ENCODE data around the gene ZC3H18.

GRCh38 chr16:88539261-88539651 lies 30.9 kb upstream of the ZC3H18 start:
- TF ChIP-seq, protein P1, sequence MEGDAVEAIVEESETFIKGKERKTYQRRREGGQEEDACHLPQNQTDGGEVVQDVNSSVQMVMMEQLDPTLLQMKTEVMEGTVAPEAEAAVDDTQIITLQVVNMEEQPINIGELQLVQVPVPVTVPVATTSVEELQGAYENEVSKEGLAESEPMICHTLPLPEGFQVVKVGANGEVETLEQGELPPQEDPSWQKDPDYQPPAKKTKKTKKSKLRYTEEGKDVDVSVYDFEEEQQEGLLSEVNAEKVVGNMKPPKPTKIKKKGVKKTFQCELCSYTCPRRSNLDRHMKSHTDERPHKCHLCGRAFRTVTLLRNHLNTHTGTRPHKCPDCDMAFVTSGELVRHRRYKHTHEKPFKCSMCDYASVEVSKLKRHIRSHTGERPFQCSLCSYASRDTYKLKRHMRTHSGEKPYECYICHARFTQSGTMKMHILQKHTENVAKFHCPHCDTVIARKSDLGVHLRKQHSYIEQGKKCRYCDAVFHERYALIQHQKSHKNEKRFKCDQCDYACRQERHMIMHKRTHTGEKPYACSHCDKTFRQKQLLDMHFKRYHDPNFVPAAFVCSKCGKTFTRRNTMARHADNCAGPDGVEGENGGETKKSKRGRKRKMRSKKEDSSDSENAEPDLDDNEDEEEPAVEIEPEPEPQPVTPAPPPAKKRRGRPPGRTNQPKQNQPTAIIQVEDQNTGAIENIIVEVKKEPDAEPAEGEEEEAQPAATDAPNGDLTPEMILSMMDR (conservative IDR thresholded peaks at IDR 0.05; ENCODE audit: low read depth, low read length), result no peak
- no peak for TF ChIP-seq CHD1 (IDR thresholded peaks at IDR 0.05; ENCODE audit: low read depth, low read length)
- TF ChIP-seq POLR2A (IDR thresholded peaks at IDR 0.05; ENCODE audit: low read depth, low read length), result no peak
- TF ChIP-seq NFE2L2 (IDR thresholded peaks at IDR 0.05; ENCODE audit: low read depth, low read length), result no peak
- no peak for TF ChIP-seq MAZ (IDR thresholded peaks at IDR 0.05; ENCODE audit: borderline replicate concordance, low read depth, low read length)
- no peak for TF ChIP-seq FOS (IDR thresholded peaks at IDR 0.05; ENCODE audit: low read depth, low read length)
- no peak for TF ChIP-seq RAD21 (IDR thresholded peaks at IDR 0.05; ENCODE audit: low read length)
